A673 (cell line): ENCODE results near the gene UTP3. TPM values are rescaled to one million over a fixed set of nuclear protein-coding genes. Genes with fewer than 3 reads are reported as not detected.

Experiments used
- BruUV-seq: library from RNA; stranded (reverse); fragments of 400-500 nt; replicated peaks from 2 replicates; lab custom pipeline; 2021; lab: Mats Ljungman, UMichigan
- CTCF ChIA-PET: fragments of 300-600 bp; sonication (Branson Sonifier 250); formaldehyde crosslinking; loops from one replicate; lab custom pipeline; 2022; ENCODE audit warnings: antibody characterized with exemption; lab: Charles Lee
- POLR2A ChIA-PET: fragments of 300-600 bp; sonication (Branson Sonifier 250); formaldehyde crosslinking; loops from one replicate; lab custom pipeline; 2022; ENCODE audit warnings: antibody characterized with exemption; ENCODE audit not compliant: low non-redundant PET; lab: Charles Lee
- DNase-seq: peaks from one replicate; pipeline ENCODE4 v3.0.0-alpha.2; 2015; ENCODE audit warnings: low spot score
- H3K27ac ChIP-seq: fragments of 200-600 bp; sonication (generic); 2 replicates; pipeline ENCODE4 v1.5.1; 2016; ENCODE audit warnings: mixed run types, low read depth, mild to moderate bottlenecking, mixed read lengths, antibody characterized with exemption, low read length; ENCODE audit not compliant: poor library complexity, severe bottlenecking
- H3K27me3 ChIP-seq: fragments of 200-600 bp; sonication (generic); replicated peaks from 2 replicates; pipeline ENCODE4 v1.6.1; 2017; ENCODE audit warnings: mixed run types, low read depth, mild to moderate bottlenecking, mixed read lengths, antibody characterized with exemption, low read length; ENCODE audit not compliant: insufficient read depth, poor library complexity
- H3K36me3 ChIP-seq: fragments of 200-600 bp; sonication (generic); 2 replicates; pipeline ENCODE4 v1.6.1; 2016; ENCODE audit warnings: mixed run types, mild to moderate bottlenecking, mixed read lengths, antibody characterized with exemption, low read length; ENCODE audit not compliant: insufficient read depth, poor library complexity, severe bottlenecking
- H3K4me1 ChIP-seq: fragments of 200-600 bp; sonication (generic); 2 replicates; pipeline ENCODE4 v1.6.1; 2017; ENCODE audit warnings: mixed run types, mild to moderate bottlenecking, mixed read lengths, antibody characterized with exemption, low read length; ENCODE audit not compliant: insufficient read depth, poor library complexity, severe bottlenecking
- H3K4me3 ChIP-seq: fragments of 200-600 bp; sonication (generic); 2 replicates; pipeline ENCODE4 v1.5.1; 2016; ENCODE audit warnings: low read depth, mixed run types, mild to moderate bottlenecking, mixed read lengths, low read length; ENCODE audit not compliant: poor library complexity, severe bottlenecking
- H3K9me3 ChIP-seq: fragments of 200-600 bp; sonication (generic); 2 replicates; pipeline ENCODE4 v1.6.1; 2016; ENCODE audit warnings: mixed run types, low read depth, mild to moderate bottlenecking, mixed read lengths, antibody characterized with exemption, low read length; ENCODE audit not compliant: poor library complexity, severe bottlenecking
- EZH2 ChIP-seq: fragments of 200-600 bp; sonication (generic); IDR thresholded peaks from 2 replicates; pipeline ENCODE4 v1.6.1; 2017; ENCODE audit warnings: borderline replicate concordance, low read depth, mild to moderate bottlenecking, mixed read lengths, antibody characterized with exemption, low read length; ENCODE audit not compliant: poor library complexity, severe bottlenecking
- intact Hi-C: fragments of 100-400 bp; cut with micrococcal nuclease; formaldehyde crosslinking; loops from one replicate; pipeline ENCODE4 v1.10.0; 2022; ENCODE audit not compliant: unreplicated experiment
- total RNA-seq: library from RNA; stranded (reverse); gene quantifications from 2 replicates; pipeline ENCODE4 v1.2.3, GENCODE V29; 2021
- TF ChIP-seq, protein P1 (sequence below): fragments of 300-800, 200-600 bp; sonication (generic); conservative IDR thresholded peaks from 2 replicates; pipeline ENCODE4 v1.5.1; 2017; ENCODE audit warnings: low read depth, mild to moderate bottlenecking, antibody characterized with exemption, low read length, moderate library complexity, mixed read lengths

The UTP3 gene
- total RNA-seq, 1 experiment from 2014 or later, result 17.1 TPM

DNA sequence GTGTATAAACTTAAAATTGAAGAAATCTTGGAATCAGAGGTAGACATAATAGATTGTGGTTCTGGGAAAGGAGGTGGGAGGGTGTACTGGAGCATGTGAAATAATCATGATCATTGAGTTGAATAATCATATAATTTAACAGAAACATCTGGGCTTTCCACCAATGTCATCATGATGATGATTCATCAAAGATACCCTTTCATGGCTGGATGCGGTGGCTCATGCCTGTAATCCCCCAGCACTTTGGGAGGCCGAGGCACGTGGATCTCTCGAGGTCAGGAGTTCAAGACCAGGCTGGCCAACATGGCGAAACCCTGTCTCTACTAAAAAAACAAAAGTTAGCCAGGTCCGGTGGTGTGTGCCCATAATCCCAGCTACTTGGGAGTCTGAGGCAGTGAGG, 26.8 kb downstream of the UTP3 start:
- H3K4me3 ChIP-seq, result no peak overlapping the region
- H3K27me3 ChIP-seq, result no peaks in the 10 kb centered on the region
- no peaks in the 10 kb centered on the region for H3K36me3 ChIP-seq
- no peak for DNase-seq
- H3K9me3 ChIP-seq, result no peaks in the 10 kb centered on the region
- ChIA-PET CTCF (no interaction called here), POLR2A (no interaction called here)
- TF ChIP-seq EZH2, result no peak
- TF ChIP-seq, protein P1, sequence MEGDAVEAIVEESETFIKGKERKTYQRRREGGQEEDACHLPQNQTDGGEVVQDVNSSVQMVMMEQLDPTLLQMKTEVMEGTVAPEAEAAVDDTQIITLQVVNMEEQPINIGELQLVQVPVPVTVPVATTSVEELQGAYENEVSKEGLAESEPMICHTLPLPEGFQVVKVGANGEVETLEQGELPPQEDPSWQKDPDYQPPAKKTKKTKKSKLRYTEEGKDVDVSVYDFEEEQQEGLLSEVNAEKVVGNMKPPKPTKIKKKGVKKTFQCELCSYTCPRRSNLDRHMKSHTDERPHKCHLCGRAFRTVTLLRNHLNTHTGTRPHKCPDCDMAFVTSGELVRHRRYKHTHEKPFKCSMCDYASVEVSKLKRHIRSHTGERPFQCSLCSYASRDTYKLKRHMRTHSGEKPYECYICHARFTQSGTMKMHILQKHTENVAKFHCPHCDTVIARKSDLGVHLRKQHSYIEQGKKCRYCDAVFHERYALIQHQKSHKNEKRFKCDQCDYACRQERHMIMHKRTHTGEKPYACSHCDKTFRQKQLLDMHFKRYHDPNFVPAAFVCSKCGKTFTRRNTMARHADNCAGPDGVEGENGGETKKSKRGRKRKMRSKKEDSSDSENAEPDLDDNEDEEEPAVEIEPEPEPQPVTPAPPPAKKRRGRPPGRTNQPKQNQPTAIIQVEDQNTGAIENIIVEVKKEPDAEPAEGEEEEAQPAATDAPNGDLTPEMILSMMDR, result no peak
- no peak overlapping the region for H3K27ac ChIP-seq
- H3K4me1 ChIP-seq, result no peaks in the 10 kb centered on the region
- intact Hi-C loops, result no loop called here
- BruUV-seq, result no TSS peak

DNA sequence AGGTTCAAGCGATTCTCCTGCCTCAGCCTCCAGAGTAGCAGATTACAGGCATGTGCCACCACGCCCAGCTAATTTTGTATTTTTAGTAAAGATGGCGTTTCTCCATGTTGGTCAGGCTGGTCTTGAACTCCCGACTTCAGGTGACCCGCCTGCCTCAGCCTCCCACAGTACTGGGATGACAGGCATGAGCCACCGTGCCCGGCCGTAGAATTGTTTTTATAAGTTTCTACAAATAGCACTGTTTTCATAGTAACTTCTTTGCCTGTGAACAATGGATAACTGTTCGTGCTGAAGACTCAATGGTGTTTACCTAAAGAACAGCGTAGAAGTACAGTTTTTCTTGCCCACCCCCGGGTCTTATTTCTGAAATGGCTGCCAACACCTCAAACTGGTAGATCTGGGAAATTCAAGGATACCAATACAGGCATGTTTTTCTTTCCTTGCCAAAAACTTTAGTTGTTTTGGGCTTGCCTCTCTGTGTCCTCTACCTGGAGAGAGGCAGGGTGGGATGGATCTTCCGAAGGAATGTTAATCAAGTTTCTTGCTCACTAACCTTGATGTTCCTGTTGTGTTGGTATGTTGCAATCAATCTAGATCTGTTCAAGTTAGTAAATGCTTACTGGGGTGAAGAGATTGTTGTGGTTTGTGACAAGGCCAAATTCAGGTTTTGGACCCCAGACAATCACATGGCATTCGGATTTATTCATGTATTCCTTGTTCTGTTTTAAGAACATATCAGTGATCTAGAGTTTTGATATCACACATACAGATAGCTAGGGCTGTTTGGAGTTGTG, 30.7 kb downstream of the UTP3 start:
- POLR2A ChIA-PET, result no interaction called here
- Histone ChIP-seq H3K27me3 (no peaks in the 10 kb centered on the region), H3K27ac (no peak overlapping the region), H3K36me3 (no peaks in the 10 kb centered on the region), H3K4me3 (no peak overlapping the region), H3K4me1 (no peaks in the 10 kb centered on the region), H3K9me3 (no peaks in the 10 kb centered on the region)
- intact Hi-C loops, result no loop called here
- no peak for DNase-seq
- no TSS peak for BruUV-seq
- CTCF ChIA-PET, result no interaction called here
- TF ChIP-seq, protein P1, result no peak
- no peak for TF ChIP-seq EZH2

DNA sequence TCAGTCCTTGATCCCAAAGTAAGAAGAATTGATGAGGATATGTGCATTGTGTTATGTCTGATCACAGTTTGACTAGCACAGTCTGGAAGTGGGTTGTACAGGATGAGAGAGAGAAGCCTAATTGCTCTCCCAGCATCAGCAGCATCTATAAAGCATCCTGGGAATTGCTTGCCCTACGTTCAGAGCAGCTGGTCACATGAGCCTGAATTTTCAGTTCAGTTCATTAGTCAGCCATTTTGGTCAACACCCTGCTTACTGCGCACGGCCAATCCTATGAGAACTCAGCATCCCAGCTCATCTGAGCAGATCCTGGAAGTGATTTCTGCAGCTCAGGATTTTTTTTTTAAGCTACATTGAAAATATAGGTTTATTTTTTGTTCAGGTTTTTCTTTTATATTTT, 33.4 kb downstream of the UTP3 start, which contains the start of gene RUFY3:
TSS of gene RUFY3 (plus strand) at position 218 of the 400 bp plus-strand sequence. CDS start 610 bp downstream, outside the sequence.
- H3K27ac ChIP-seq, result no peak within 1 kb of the TSS
- H3K36me3 ChIP-seq, result no peaks in the 10 kb centered on the region
- peak; percentile 38 for DNase-seq
- POLR2A ChIA-PET, result interaction anchor here (0.7 kb wide), 1 partner anchor 13 kb away, joined by 4 read pairs; no protein-coding TSS in a partner anchor
- no peaks in the 10 kb centered on the region for H3K4me1 ChIP-seq
- no TSS peak for BruUV-seq
- no peak within 1 kb of the TSS for H3K4me3 ChIP-seq
- CTCF ChIA-PET, result no interaction called here
- no peak for TF ChIP-seq EZH2
- TF ChIP-seq, protein P1, result no peak
- no peaks in the 10 kb centered on the region for H3K27me3 ChIP-seq
- intact Hi-C loops, result no loop called here
- no peaks in the 10 kb centered on the region for H3K9me3 ChIP-seq
